ENCODE measurements around the gene ATXN2L.
A peak's percentile ranks its signal among the peaks of the same experiment; 100 is the strongest.

ATXN2L gene

GRCh38 chr16:28877655-28878000 lies 54.8 kb downstream of the ATXN2L start:
- TF ChIP-seq TAF1 (IDR thresholded peaks at IDR 0.05; ENCODE audit: borderline replicate concordance, insufficient read depth, low read length) (no peak), SIN3A (IDR thresholded peaks at IDR 0.05; ENCODE audit: borderline replicate concordance, insufficient read depth, low read length) (no peak)

GRCh38 chr16:28878083-28878926 lies 55.5 kb downstream of the ATXN2L start, which contains the start of gene ATP2A1:
TSS of gene ATP2A1 (plus strand) at chr16:28878488. CDS start at chr16:28878672, 184 bp downstream.
- TF ChIP-seq SIN3A (IDR thresholded peaks at IDR 0.05; ENCODE audit: borderline replicate concordance, insufficient read depth, low read length) (no peak), REST (IDR thresholded peaks at IDR 0.05; ENCODE audit: insufficient read depth in 1 of 2, low read depth in 2 of 2, low read length in 2 of 2) (no peak), FOXP2 (optimal IDR thresholded peaks at IDR 0.05; ENCODE audit: borderline replicate concordance, extremely low read depth, extremely low read length, insufficient read depth) (no peak), POLR2AphosphoS5 (IDR thresholded peaks at IDR 0.05; ENCODE audit: low read depth, low read length) (no peak), TAF1 (IDR thresholded peaks at IDR 0.05; ENCODE audit: borderline replicate concordance, insufficient read depth, low read length) (no peak)

GRCh38 chr16:28879261-28879840 lies 56.6 kb downstream of the ATXN2L start:
- TF ChIP-seq POLR2AphosphoS5 (IDR thresholded peaks at IDR 0.05; ENCODE audit: low read depth, low read length) (peak; percentile 78; the same call in 1 of the 2 replicates), SIN3A (IDR thresholded peaks at IDR 0.05; ENCODE audit: borderline replicate concordance, insufficient read depth, low read length) (no peak)

GRCh38 chr16:28879841-28880588 lies 57.2 kb downstream of the ATXN2L start:
- TF ChIP-seq POLR2AphosphoS5 (IDR thresholded peaks at IDR 0.05; ENCODE audit: low read depth, low read length) (no peak; the same call in 1 of the 2 replicates), TAF1 (IDR thresholded peaks at IDR 0.05; ENCODE audit: borderline replicate concordance, insufficient read depth, low read length) (peak; percentile 67; the same call in 1 of the 2 replicates), REST (IDR thresholded peaks at IDR 0.05; ENCODE audit: insufficient read depth in 1 of 2, low read depth in 2 of 2, low read length in 2 of 2) (no peak), SIN3A (IDR thresholded peaks at IDR 0.05; ENCODE audit: borderline replicate concordance, insufficient read depth, low read length) (0 out of 2 replicates have a peak, but pooled peaks have one; percentile 43), FOXP2 (optimal IDR thresholded peaks at IDR 0.05; ENCODE audit: borderline replicate concordance, extremely low read depth, extremely low read length, insufficient read depth) (no peak)

GRCh38 chr16:28880589-28880915 lies 57.8 kb downstream of the ATXN2L start:
- TF ChIP-seq TAF1 (IDR thresholded peaks at IDR 0.05; ENCODE audit: borderline replicate concordance, insufficient read depth, low read length) (no peak), FOXP2 (optimal IDR thresholded peaks at IDR 0.05; ENCODE audit: borderline replicate concordance, extremely low read depth, extremely low read length, insufficient read depth) (no peak), POLR2AphosphoS5 (IDR thresholded peaks at IDR 0.05; ENCODE audit: low read depth, low read length) (no peak), SIN3A (IDR thresholded peaks at IDR 0.05; ENCODE audit: borderline replicate concordance, insufficient read depth, low read length) (no peak), REST (IDR thresholded peaks at IDR 0.05; ENCODE audit: insufficient read depth in 1 of 2, low read depth in 2 of 2, low read length in 2 of 2) (no peak)
